K562 (cell line): ENCODE data around the gene KIF21A. TPM values are rescaled to one million over a fixed set of nuclear protein-coding genes. Genes with fewer than 3 reads are reported as not detected.

Experiments used
- ATF3 ChIP-seq, 2 experiments: fragments of 450-650 bp in 1 of 2; sonication (generic) in 1 of 2; formaldehyde crosslinking in 1 of 2; IDR thresholded peaks in 1 of 2; conservative IDR thresholded peaks in 1 of 2; 2 replicates each; pipeline versions ENCODE4 v1.6.1 to v1.8.1; 2016 to 2023; ENCODE audit warnings: mild to moderate bottlenecking in 2 of 2, moderate library complexity in 2 of 2, inconsistent platforms in 1 of 2, missing genetic modification reagents in 1 of 2
- E2F1 ChIP-seq: sonication (generic); formaldehyde crosslinking; IDR thresholded peaks from 2 replicates; pipeline ENCODE4 v1.8.1; 2023; ENCODE audit warnings: mild to moderate bottlenecking, missing genetic modification reagents, moderate library complexity
- FUS ChIP-seq: fragments of 200-400 bp; formaldehyde crosslinking; optimal IDR thresholded peaks from 2 replicates; pipeline ENCODE3; 2017; ENCODE audit warnings: low read depth, low read length
- HMGXB4 ChIP-seq: sonication (generic); formaldehyde crosslinking; IDR thresholded peaks from 2 replicates; pipeline ENCODE4 v1.8.1; 2023; ENCODE audit warnings: mild to moderate bottlenecking, missing genetic modification reagents
- IRF1 ChIP-seq: sonication (generic); formaldehyde crosslinking; IDR thresholded peaks from 2 replicates; pipeline ENCODE4 v1.8.0; 2022; ENCODE audit warnings: missing genetic modification reagents, mild to moderate bottlenecking, borderline replicate concordance
- JUNB ChIP-seq: fragments of 450-650 bp; formaldehyde crosslinking; conservative IDR thresholded peaks from 2 replicates; pipeline ENCODE4 v1.4.0; 2020; ENCODE audit warnings: mild to moderate bottlenecking
- KLF1 ChIP-seq: fragments of 450-650 bp; IDR thresholded peaks from 2 replicates; pipeline ENCODE4 v1.6.1; 2016; ENCODE audit warnings: missing genetic modification characterization, missing compliant biosample characterization
- MBD2 ChIP-seq: sonication (generic); IDR thresholded peaks from 2 replicates; pipeline ENCODE4 v1.6.1; 2016; ENCODE audit warnings: low read depth, borderline replicate concordance
- RBFOX2 ChIP-seq: fragments of 200-400 bp; formaldehyde crosslinking; IDR thresholded peaks from 2 replicates; pipeline ENCODE4 v1.6.1; 2017; ENCODE audit warnings: low read depth, mild to moderate bottlenecking, low read length, moderate library complexity
- SOX6 ChIP-seq: fragments of 450-650 bp; IDR thresholded peaks from 2 replicates; pipeline ENCODE4 v1.6.1; 2014; ENCODE audit warnings: mild to moderate bottlenecking
- TEAD4 ChIP-seq, 2 experiments: sonication (generic) in 1 of 2; formaldehyde crosslinking in 1 of 2; IDR thresholded peaks; 2 replicates each; pipeline versions ENCODE4 v1.6.1 to v1.8.0; 2012 to 2022; ENCODE audit warnings: borderline replicate concordance in 1 of 2, inconsistent platforms in 1 of 2, low read length in 1 of 2, mild to moderate bottlenecking in 1 of 2, missing genetic modification reagents in 1 of 2
- TGIF2 ChIP-seq: sonication (generic); formaldehyde crosslinking; IDR thresholded peaks from 2 replicates; pipeline ENCODE4 v1.8.1; 2022; ENCODE audit warnings: mild to moderate bottlenecking, missing genetic modification reagents, moderate library complexity
- ZBTB11 ChIP-seq, 3 experiments: fragments of 200-800 bp in 1 of 3; fragments of 250-450 bp in 1 of 3; fragments of 450-650 bp in 1 of 3; sonication (Bioruptor Pico) in 1 of 3; sonication (Bioruptor generic) in 1 of 3; formaldehyde crosslinking in 1 of 3; IDR thresholded peaks; 2 replicates each; pipeline versions ENCODE4 v1.6.1 to v1.8.0; 2016 to 2022; ENCODE audit warnings: mild to moderate bottlenecking in 2 of 3, missing genetic modification characterization in 2 of 3, missing compliant biosample characterization in 1 of 3, moderate library complexity in 1 of 3
- ZBTB26 ChIP-seq: fragments of 450-650 bp; formaldehyde crosslinking; IDR thresholded peaks from 2 replicates; pipeline ENCODE4 v1.4.0; 2022; ENCODE audit warnings: missing genetic modification characterization
- ZFX ChIP-seq: sonication (generic); formaldehyde crosslinking; IDR thresholded peaks from 2 replicates; pipeline ENCODE4 v1.8.0; 2022; ENCODE audit warnings: mild to moderate bottlenecking, missing genetic modification reagents, moderate library complexity
- ZNF263 ChIP-seq: sonication (generic); formaldehyde crosslinking; IDR thresholded peaks from 2 replicates; pipeline ENCODE4 v1.8.0; 2022; ENCODE audit warnings: mild to moderate bottlenecking, missing genetic modification reagents, borderline replicate concordance
- ZNF274 ChIP-seq: IDR thresholded peaks from 2 replicates; pipeline ENCODE4 v1.6.1; 2011; ENCODE audit warnings: low read depth, mild to moderate bottlenecking, low read length, moderate library complexity, borderline replicate concordance
- polyA plus RNA-seq, 8 experiments: library from polyadenylated mRNA; depleted of rRNA in 4 of 8; stranded (reverse) in 5 of 8; unstranded in 3 of 8; fragments of >200 nt; fragmentation: Nextera tagmentation in 2 of 8; fragmentation: Illumina TruSeq in 1 of 8; extraction: Ambion mirVana in 2 of 8; extraction: Trizol in 1 of 8; gene quantifications; 2 replicates each; pipeline versions ENCODE4 v1.2.1 to v1.2.3, GENCODE V29; 2011 to 2014; ENCODE audit warnings: inconsistent platforms in 1 of 8, missing spikeins in 1 of 8
- total RNA-seq, 7 experiments: library from RNA; depleted of rRNA in 6 of 7; stranded (reverse); fragments of >200 nt in 6 of 7; fragmentation: Illumina TruSeq in 2 of 7; extraction: Trizol in 2 of 7; gene quantifications; 2 replicates each; pipeline versions ENCODE4 v1.2.1 to v1.2.3, GENCODE V29; 2011 to 2021; ENCODE audit warnings: low replicate concordance in 1 of 7

Gene KIF21A
- total and polyA plus RNA-seq, 9 of the 15 experiments (the other 6 are each of a cell fraction or from before 2014, with no cell fraction given) = 17.7 to 45.0 (median 30.3) TPM

GRCh38 chr12:39442831-39443080 is 164 bp downstream of the KIF21A start (continued):
- TF ChIP-seq HMGXB4 (CRISPR knock-in tag) = peak; percentile 58; the same call in 1 of the 2 replicates
- 0 out of 6 replicates have a peak, but pooled peaks of 1 of the 3 experiments have one; percentile 14 for TF ChIP-seq ZBTB11 (CRISPR knock-in tag; IDR thresholded peaks at IDR 0.05)
- no peak for TF ChIP-seq ATF3 (IDR thresholded peaks at IDR 0.05)
- TF ChIP-seq ATF3 (CRISPR knock-in tag; conservative IDR thresholded peaks at IDR 0.05) = 0 out of 2 replicates have a peak, but pooled peaks have one; percentile 57
- no peak for TF ChIP-seq KLF1 (tag)
- 0 out of 2 replicates have a peak, but pooled peaks have one; percentile 12 for TF ChIP-seq ZNF263 (CRISPR knock-in tag)
- TF ChIP-seq IRF1 = no peak
- peak; percentile 87 for TF ChIP-seq FUS
- TF ChIP-seq RBFOX2 = peak; percentile 99
- TF ChIP-seq TGIF2 (CRISPR knock-in tag) = 0 out of 2 replicates have a peak, but pooled peaks have one; percentile 75
- TF ChIP-seq SOX6 = no peak
- TF ChIP-seq MBD2 = no peak
- TF ChIP-seq ZBTB26 (CRISPR knock-in tag) = no peak
- no peak for TF ChIP-seq JUNB
- no peak for TF ChIP-seq ZNF274
- 0 out of 2 replicates have a peak, but pooled peaks have one; percentile 76 for TF ChIP-seq E2F1 (CRISPR knock-in tag)
- TF ChIP-seq ZFX (CRISPR knock-in tag) = peak; percentile 88
- no peak for TF ChIP-seq TEAD4 (IDR thresholded peaks at IDR 0.05; ENCODE audit: low read length)
- TF ChIP-seq TEAD4 (CRISPR knock-in tag; IDR thresholded peaks at IDR 0.05; ENCODE audit: borderline replicate concordance) = no peak
